ENCODE measurements around the gene KAT5.

DNA sequence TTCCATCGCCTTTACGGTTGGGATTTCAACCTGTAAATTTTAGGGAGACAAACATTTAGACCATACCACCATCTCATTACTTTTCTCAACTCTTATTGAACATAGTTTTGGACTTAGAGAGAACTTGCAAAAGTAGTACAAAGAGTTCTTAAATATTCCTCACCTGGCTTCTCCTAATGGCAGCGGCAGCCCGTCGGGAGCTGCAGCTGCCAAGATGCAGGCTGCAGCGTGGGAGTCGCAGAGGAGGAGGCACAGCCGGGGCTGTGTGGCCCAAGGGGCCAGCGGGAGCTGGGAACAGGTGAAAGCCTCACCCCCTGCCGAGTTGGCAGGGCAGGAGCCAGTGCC lies 31.6 kb downstream of the KAT5 start:
- TF ChIP-seq, protein P1, sequence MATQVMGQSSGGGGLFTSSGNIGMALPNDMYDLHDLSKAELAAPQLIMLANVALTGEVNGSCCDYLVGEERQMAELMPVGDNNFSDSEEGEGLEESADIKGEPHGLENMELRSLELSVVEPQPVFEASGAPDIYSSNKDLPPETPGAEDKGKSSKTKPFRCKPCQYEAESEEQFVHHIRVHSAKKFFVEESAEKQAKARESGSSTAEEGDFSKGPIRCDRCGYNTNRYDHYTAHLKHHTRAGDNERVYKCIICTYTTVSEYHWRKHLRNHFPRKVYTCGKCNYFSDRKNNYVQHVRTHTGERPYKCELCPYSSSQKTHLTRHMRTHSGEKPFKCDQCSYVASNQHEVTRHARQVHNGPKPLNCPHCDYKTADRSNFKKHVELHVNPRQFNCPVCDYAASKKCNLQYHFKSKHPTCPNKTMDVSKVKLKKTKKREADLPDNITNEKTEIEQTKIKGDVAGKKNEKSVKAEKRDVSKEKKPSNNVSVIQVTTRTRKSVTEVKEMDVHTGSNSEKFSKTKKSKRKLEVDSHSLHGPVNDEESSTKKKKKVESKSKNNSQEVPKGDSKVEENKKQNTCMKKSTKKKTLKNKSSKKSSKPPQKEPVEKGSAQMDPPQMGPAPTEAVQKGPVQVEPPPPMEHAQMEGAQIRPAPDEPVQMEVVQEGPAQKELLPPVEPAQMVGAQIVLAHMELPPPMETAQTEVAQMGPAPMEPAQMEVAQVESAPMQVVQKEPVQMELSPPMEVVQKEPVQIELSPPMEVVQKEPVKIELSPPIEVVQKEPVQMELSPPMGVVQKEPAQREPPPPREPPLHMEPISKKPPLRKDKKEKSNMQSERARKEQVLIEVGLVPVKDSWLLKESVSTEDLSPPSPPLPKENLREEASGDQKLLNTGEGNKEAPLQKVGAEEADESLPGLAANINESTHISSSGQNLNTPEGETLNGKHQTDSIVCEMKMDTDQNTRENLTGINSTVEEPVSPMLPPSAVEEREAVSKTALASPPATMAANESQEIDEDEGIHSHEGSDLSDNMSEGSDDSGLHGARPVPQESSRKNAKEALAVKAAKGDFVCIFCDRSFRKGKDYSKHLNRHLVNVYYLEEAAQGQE (IDR thresholded peaks at IDR 0.05; ENCODE audit: borderline replicate concordance): no peak
- TF ChIP-seq CTCF (IDR thresholded peaks at IDR 0.05; ENCODE audit: poor library complexity, severe bottlenecking): no peak
- TF ChIP-seq POLR2AphosphoS5 (IDR thresholded peaks at IDR 0.05): no peak
